HUES64 (cell line): ENCODE data around the gene LPIN1.

Experiments
- H3K27ac ChIP-seq: 2 replicates; pipeline ENCODE4 v1.7.0; 2013; ENCODE audit warnings: low read depth, low read length, inconsistent platforms
- H3K27me3 ChIP-seq: 2 replicates; pipeline ENCODE4 v1.6.1; 2013; ENCODE audit warnings: mild to moderate bottlenecking, low read length; ENCODE audit not compliant: insufficient read depth
- H3K36me3 ChIP-seq: 2 replicates; pipeline ENCODE4 v1.6.1; 2013; ENCODE audit warnings: mild to moderate bottlenecking, low read length; ENCODE audit not compliant: insufficient read depth
- H3K4me1 ChIP-seq: 2 replicates; pipeline ENCODE4 v1.6.1; 2013; ENCODE audit warnings: mild to moderate bottlenecking, low read length, moderate library complexity; ENCODE audit not compliant: insufficient read depth
- H3K4me3 ChIP-seq: 2 replicates; pipeline ENCODE4 v1.5.1; 2013; ENCODE audit warnings: mild to moderate bottlenecking, low read length, moderate library complexity
- H3K9ac ChIP-seq: 2 replicates; pipeline ENCODE4 v1.6.1; 2013; ENCODE audit warnings: mild to moderate bottlenecking, low read depth, low read length
- H3K9me3 ChIP-seq: 2 replicates; pipeline ENCODE4 v1.6.1; 2013; ENCODE audit warnings: low read depth, low read length; ENCODE audit not compliant: insufficient read depth
- WGBS: fragments of 150-250, 120-280 bp; methylation state at CpG from one replicate; pipeline ENCODE4 v1.1.7; 2013; ENCODE audit warnings: missing lambda C conversion rate; 5-methylcytosine and 5-hydroxymethylcytosine counted together

Gene LPIN1

GRCh38 chr2:11765501-11765900 is 19.1 kb downstream of the LPIN1 start:
- Histone ChIP-seq H3K9ac (no peak overlapping the region), H3K36me3 (peaks cover 36% of the 10 kb centered on the region), H3K4me3 (no peak overlapping the region), H3K27me3 (no peaks in the 10 kb centered on the region), H3K4me1 (no peaks in the 10 kb centered on the region), H3K9me3 (no peaks in the 10 kb centered on the region), H3K27ac (no peak overlapping the region)
- WGBS = 90% methylated on average over 13 of the region's 13 CpGs

DNA sequence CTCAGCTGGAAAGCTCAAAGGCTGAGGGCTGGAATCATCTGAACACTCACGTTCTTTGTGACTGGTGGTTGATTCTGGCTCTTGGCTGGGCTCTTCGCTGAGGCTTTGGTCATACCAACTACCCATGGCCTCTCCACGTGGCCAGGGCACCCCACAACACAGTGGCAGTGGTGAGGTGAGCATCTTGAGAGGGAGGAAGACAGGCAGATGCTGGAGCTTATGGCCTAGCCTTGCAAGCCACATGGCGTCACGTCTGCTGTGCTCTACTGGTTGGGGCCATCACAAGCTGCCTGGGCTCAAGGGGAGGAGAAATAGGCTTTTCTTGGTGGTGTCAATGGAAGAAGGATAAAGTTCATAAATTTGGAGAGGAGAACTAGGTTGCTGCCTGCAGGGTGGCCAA is 19.6 kb downstream of the LPIN1 start:
- 94% methylated on average over 5 of the region's 5 CpGs for WGBS
- H3K36me3 ChIP-seq = peaks cover 41% of the 10 kb centered on the region
- no peaks in the 10 kb centered on the region for H3K4me1 ChIP-seq

GRCh38 chr2:11767779-11768178 is 21.3 kb downstream of the LPIN1 start:
- H3K4me3 ChIP-seq = no peak overlapping the region
- no peak overlapping the region for H3K27ac ChIP-seq
- no peak overlapping the region for H3K9ac ChIP-seq
- no peaks in the 10 kb centered on the region for H3K27me3 ChIP-seq
- WGBS = 95% methylated on average over 7 of the region's 7 CpGs
- H3K4me1 ChIP-seq = no peaks in the 10 kb centered on the region
- peaks cover 57% of the 10 kb centered on the region for H3K36me3 ChIP-seq
- no peaks in the 10 kb centered on the region for H3K9me3 ChIP-seq

More for the DNA sequence above, 19.6 kb downstream of the LPIN1 start:
- Histone ChIP-seq H3K9ac (no peak overlapping the region), H3K4me3 (no peak overlapping the region), H3K27ac (no peak overlapping the region), H3K9me3 (no peaks in the 10 kb centered on the region), H3K27me3 (no peaks in the 10 kb centered on the region)

DNA sequence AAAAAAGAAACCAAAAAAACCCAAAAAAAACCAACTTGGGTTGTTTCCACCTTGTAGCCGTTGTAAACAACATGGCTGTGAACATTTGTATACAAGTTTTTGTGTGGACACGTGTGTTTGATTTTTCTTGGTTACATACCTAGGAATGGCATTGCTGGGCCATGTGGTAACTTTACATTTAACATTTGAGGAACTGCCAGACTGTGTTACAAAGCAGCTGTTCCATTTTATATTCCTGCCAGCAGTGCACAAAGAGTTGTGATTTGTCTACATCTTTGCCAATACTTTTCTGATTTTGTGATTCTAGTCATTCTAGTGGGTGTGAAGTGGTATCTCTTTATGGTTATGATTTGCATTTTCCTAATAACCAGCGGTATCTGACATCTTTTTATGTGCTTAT is 22.5 kb downstream of the LPIN1 start:
- H3K4me1 ChIP-seq = no peaks in the 10 kb centered on the region
- peaks cover 62% of the 10 kb centered on the region for H3K36me3 ChIP-seq
- WGBS = 99% methylated on average over 3 of the region's 3 CpGs
- H3K27ac ChIP-seq = no peak overlapping the region
- H3K9ac ChIP-seq = no peak overlapping the region
- H3K4me3 ChIP-seq = no peak overlapping the region
- H3K27me3 ChIP-seq = no peaks in the 10 kb centered on the region
- no peaks in the 10 kb centered on the region for H3K9me3 ChIP-seq

DNA sequence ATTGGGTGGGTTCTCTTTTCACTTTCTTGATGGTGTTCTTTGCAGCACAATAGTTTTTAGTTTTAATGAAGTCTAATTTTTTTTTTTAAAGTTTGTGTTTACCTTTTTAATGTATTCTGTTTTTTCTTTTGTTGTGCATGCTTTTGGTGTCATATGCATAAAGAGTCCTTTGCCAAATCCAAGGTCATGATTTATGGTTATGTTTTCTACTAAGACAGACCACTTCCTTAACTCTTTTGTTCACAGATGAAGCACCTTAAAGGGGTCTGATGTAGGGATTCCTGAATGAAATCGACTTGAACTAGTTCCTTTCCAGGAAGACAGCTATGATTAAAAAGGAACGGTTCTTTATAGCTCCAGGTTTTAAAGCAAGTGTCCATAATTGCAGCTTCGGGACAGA is 23.1 kb downstream of the LPIN1 start:
- no peaks in the 10 kb centered on the region for H3K4me1 ChIP-seq
- WGBS = 94% methylated on average over 3 of the region's 3 CpGs
- H3K4me3 ChIP-seq = no peak overlapping the region
- no peaks in the 10 kb centered on the region for H3K27me3 ChIP-seq
- no peaks in the 10 kb centered on the region for H3K9me3 ChIP-seq
- peaks cover 68% of the 10 kb centered on the region for H3K36me3 ChIP-seq
- H3K27ac ChIP-seq = no peak overlapping the region
- no peak overlapping the region for H3K9ac ChIP-seq

- Histone ChIP-seq H3K9me3 (no peaks in the 10 kb centered on the region), H3K9ac (no peak overlapping the region), H3K27ac (no peak overlapping the region), H3K4me3 (no peak overlapping the region), H3K27me3 (no peaks in the 10 kb centered on the region), H3K4me1 (no peaks in the 10 kb centered on the region), H3K36me3 (peaks cover 75% of the 10 kb centered on the region)
- 86% methylated on average over 1 of the region's 6 CpGs for WGBS
Observed at GRCh38 chr2:11770531-11771188, 24.2 kb downstream of the LPIN1 start.

DNA sequence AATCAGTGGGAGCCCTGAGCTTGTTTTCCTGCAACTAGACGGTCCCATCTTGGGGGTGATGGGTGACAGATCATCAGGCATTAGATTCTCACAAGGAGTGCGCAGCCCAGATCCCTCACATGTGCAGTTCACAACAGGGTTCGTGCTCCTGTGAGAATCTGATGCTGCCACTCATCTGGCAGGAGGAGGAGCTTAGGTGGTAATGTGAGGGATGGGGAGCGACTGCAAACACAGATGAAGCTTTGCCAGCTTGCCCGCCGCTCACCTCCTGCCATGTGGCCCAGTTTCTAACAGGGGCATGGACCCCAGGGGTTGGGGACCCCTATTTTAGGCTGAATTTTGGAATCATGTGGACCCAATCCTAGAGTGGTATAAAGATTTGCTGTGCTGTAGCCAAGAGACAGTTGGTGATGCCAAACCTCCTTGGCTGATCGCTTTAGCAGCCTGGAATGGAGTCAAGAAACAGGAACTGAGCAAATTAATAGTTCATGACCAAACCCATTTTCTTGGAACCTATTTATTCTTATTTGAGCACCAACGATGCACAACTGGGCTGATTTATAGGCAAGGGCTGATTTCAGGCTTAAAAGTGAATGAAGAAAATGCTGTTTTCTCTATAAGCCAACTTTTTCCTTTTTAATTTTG is 25.7 kb downstream of the LPIN1 start:
- no peak overlapping the region for H3K9ac ChIP-seq
- H3K36me3 ChIP-seq = peaks cover 65% of the 10 kb centered on the region
- 91% methylated on average over 8 of the region's 8 CpGs for WGBS
- no peaks in the 10 kb centered on the region for H3K27me3 ChIP-seq
- no peak overlapping the region for H3K4me3 ChIP-seq
- H3K4me1 ChIP-seq = peaks cover 8% of the 10 kb centered on the region; the same call in 1 of the 2 replicates
- H3K27ac ChIP-seq = no peak overlapping the region
- H3K9me3 ChIP-seq = no peaks in the 10 kb centered on the region

DNA sequence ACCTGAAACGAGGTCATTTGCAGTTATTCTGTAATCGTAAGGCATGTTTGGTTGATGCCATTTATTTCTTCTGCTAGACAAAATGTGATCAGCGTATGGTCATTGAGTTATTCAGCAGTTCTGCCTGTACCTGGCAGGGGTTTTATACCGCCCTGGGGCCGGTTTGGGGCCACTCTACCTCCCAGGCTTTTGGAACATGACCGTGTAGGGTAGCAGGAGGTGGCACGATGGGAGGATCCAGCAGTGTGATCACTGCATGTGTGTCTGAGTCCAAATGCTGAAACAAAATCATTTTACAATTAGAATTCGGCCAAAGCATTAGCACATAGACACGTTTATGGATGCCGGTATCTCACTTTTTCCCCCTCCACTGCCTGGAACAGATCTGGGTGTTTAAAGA is 26.7 kb downstream of the LPIN1 start:
- Histone ChIP-seq H3K4me3 (no peak overlapping the region), H3K9me3 (no peaks in the 10 kb centered on the region), H3K27ac (no peak overlapping the region), H3K9ac (no peak overlapping the region), H3K27me3 (no peaks in the 10 kb centered on the region), H3K4me1 (peaks cover 8% of the 10 kb centered on the region; the same call in 1 of the 2 replicates), H3K36me3 (peaks cover 58% of the 10 kb centered on the region)
- 76% methylated on average over 10 of the region's 10 CpGs for WGBS

DNA sequence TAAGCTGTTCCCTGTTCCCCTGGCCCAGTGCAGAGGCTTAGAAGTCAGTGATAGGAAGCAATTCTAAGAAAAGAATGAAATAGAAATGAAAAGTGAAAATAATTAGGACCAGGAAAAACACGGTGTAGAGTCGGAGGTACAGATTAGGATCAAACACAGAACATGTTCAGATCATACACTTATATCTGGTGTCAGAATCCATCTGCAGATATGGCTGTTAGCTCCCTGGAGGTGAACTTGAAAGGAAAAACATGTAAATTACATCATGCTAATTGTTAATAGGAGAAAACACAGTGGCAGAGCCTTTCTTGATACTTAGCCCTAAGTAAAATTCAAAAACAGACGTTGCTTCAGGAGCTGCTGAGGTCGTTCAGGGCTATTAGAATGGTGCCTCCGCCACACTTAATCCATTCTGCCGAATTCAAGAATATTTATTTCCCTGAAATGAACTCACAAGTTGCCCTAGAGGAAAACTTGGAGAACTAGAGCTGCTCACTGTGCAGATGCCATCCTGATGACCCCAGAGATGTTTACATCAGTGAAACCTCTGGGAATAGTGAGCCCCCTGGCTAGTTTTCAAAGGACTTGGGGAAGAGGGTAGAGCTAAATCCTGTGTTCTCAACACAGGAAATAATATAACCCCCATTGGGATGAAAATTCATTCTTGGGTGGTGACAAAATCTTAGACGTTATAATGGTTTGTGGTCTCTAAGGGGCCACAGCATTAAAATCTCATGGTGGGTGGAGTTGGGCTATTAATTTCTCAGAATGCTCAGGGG is 27.5 kb downstream of the LPIN1 start:
- no peak overlapping the region for H3K9ac ChIP-seq
- H3K4me3 ChIP-seq = no peak overlapping the region
- H3K9me3 ChIP-seq = no peaks in the 10 kb centered on the region
- no peaks in the 10 kb centered on the region for H3K27me3 ChIP-seq
- H3K36me3 ChIP-seq = peaks cover 54% of the 10 kb centered on the region
- H3K4me1 ChIP-seq = peaks cover 11% of the 10 kb centered on the region
- WGBS = 89% methylated on average over 7 of the region's 7 CpGs
- no peak overlapping the region for H3K27ac ChIP-seq

- WGBS = 77% methylated on average over 6 of the region's 7 CpGs
- Histone ChIP-seq H3K27ac (no peak overlapping the region), H3K4me1 (peaks cover 12% of the 10 kb centered on the region), H3K9me3 (no peaks in the 10 kb centered on the region), H3K36me3 (peaks cover 50% of the 10 kb centered on the region), H3K4me3 (no peak overlapping the region), H3K27me3 (no peaks in the 10 kb centered on the region), H3K9ac (no peak overlapping the region)
Observed at GRCh38 chr2:11774600-11774999, 28.2 kb downstream of the LPIN1 start.

DNA sequence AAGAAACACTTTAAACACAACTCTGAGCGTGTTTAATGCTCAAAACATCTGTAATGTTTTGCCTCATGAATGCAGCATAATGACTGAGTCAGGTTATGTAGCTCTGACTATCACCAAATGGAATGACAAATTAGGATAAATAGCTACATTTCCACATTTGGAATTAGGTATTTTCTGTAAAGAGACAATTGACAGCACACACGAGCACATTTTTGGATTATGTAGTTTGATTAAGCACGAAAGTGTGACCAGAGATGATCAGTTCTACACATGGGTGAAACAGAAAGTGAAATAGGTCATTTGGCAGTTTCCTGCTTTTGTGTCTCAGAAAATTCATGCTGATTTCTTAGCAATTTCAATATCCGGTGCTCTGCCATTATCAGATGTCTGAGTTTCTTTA is 29.0 kb downstream of the LPIN1 start:
- Histone ChIP-seq H3K9me3 (no peaks in the 10 kb centered on the region), H3K36me3 (peaks cover 50% of the 10 kb centered on the region), H3K4me1 (peaks cover 12% of the 10 kb centered on the region), H3K9ac (no peak overlapping the region), H3K27me3 (no peaks in the 10 kb centered on the region), H3K27ac (no peak overlapping the region), H3K4me3 (no peak overlapping the region)
- WGBS = 97% methylated on average over 4 of the region's 4 CpGs
